ENCODE data around the gene MYL4.

The MYL4 gene

DNA sequence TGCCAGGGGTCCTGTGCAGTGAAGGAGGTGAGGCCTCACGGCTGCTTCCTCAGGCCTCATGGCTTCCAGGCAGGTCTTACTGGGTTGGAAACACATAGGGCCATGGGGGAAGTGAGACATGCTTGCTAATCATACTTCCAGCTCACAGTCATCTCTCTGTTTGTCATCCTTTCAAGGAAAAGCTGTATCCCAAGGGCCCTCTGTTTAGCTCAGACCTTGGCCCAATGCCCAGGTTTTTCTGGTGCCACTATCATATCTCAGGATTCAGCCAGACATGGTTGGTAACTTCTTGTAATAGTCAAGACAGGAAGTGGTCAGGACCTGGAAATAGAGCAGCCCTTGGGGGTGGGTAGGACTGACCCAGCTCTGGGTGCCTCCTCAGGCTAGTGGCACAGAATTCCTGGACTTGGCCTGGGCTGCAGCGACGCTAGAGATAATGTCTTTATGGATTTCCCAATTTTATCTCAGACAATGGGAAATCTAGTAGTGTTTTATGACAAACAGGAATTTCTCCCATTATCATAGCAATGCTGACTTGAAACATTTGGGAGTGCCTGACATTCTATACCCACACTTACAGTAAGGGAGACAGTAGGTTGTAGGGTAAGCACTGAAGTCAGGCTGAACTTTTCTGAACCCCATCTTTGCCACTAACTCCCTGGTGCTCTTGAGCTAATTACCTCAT lies 31.0 kb downstream of the MYL4 start:
- TF ChIP-seq, protein P1, sequence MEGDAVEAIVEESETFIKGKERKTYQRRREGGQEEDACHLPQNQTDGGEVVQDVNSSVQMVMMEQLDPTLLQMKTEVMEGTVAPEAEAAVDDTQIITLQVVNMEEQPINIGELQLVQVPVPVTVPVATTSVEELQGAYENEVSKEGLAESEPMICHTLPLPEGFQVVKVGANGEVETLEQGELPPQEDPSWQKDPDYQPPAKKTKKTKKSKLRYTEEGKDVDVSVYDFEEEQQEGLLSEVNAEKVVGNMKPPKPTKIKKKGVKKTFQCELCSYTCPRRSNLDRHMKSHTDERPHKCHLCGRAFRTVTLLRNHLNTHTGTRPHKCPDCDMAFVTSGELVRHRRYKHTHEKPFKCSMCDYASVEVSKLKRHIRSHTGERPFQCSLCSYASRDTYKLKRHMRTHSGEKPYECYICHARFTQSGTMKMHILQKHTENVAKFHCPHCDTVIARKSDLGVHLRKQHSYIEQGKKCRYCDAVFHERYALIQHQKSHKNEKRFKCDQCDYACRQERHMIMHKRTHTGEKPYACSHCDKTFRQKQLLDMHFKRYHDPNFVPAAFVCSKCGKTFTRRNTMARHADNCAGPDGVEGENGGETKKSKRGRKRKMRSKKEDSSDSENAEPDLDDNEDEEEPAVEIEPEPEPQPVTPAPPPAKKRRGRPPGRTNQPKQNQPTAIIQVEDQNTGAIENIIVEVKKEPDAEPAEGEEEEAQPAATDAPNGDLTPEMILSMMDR (IDR thresholded peaks at IDR 0.05; ENCODE audit: low read depth, low read length): no peak
- DNase-seq: no peak
- no peak overlapping the region for H3K27ac ChIP-seq
- no peaks in the 10 kb centered on the region for H3K36me3 ChIP-seq
- H3K27me3 ChIP-seq (ENCODE audit: insufficient read depth, low read depth, severe bottlenecking): no peaks in the 10 kb centered on the region
- H3K9me3 ChIP-seq (ENCODE audit: severe bottlenecking): peaks cover 7% of the 10 kb centered on the region
- no peak overlapping the region for H3K4me3 ChIP-seq (ENCODE audit: low read depth, low read length)

DNA sequence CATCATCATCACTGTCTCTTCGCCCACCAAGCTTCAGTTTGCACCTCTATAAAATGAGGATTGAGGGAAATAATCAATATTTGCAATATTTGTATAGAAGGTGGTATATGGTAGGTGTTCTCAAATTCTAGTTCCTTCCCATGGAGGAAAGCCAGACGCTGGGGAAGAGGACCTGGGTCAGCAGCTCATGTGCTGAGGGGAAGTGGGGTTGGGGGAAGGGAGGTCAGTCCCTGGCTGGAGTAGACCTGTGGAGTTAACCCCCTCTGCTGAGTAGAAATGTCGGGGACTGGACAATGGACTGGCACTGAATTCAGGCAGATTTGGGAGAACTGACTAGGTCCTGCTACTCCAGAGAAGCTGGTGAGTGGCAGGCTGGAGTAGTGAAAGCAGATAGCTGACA lies 31.7 kb downstream of the MYL4 start:
- no peak for DNase-seq

DNA sequence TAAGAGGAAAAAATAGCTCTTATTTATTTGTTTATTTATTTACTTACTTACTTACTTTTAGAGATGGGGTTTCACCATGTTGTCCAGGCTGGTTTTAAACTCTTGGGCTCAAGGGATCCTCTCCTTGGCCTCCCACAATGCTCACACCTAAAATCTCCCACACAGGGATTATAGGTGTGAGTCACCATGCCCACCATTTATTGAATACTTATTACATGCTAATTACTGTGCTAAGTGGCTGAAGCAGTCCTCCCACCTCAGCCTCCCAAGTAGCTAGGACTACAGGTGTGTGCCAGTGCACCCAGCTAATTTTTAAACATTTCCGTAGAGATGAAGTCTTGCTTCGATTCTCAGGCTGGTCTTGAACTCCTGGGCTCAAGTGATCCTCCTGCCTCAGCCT lies 33.5 kb downstream of the MYL4 start:
- Histone ChIP-seq H3K4me3 (ENCODE audit: low read depth, low read length) (no peak overlapping the region), H3K36me3 (no peaks in the 10 kb centered on the region), H3K27me3 (ENCODE audit: insufficient read depth, low read depth, severe bottlenecking) (no peaks in the 10 kb centered on the region), H3K9me3 (ENCODE audit: severe bottlenecking) (no peaks in the 10 kb centered on the region), H3K27ac (no peak overlapping the region)
- DNase-seq: no peak
- TF ChIP-seq, protein P1 (IDR thresholded peaks at IDR 0.05; ENCODE audit: low read depth, low read length): no peak

More for the DNA sequence above, 31.7 kb downstream of the MYL4 start:
- Histone ChIP-seq H3K36me3 (no peaks in the 10 kb centered on the region), H3K4me3 (ENCODE audit: low read depth, low read length) (no peak overlapping the region), H3K27ac (no peak overlapping the region), H3K9me3 (ENCODE audit: severe bottlenecking) (peaks cover 7% of the 10 kb centered on the region), H3K27me3 (ENCODE audit: insufficient read depth, low read depth, severe bottlenecking) (no peaks in the 10 kb centered on the region)
- TF ChIP-seq, protein P1 (IDR thresholded peaks at IDR 0.05; ENCODE audit: low read depth, low read length): no peak

DNA sequence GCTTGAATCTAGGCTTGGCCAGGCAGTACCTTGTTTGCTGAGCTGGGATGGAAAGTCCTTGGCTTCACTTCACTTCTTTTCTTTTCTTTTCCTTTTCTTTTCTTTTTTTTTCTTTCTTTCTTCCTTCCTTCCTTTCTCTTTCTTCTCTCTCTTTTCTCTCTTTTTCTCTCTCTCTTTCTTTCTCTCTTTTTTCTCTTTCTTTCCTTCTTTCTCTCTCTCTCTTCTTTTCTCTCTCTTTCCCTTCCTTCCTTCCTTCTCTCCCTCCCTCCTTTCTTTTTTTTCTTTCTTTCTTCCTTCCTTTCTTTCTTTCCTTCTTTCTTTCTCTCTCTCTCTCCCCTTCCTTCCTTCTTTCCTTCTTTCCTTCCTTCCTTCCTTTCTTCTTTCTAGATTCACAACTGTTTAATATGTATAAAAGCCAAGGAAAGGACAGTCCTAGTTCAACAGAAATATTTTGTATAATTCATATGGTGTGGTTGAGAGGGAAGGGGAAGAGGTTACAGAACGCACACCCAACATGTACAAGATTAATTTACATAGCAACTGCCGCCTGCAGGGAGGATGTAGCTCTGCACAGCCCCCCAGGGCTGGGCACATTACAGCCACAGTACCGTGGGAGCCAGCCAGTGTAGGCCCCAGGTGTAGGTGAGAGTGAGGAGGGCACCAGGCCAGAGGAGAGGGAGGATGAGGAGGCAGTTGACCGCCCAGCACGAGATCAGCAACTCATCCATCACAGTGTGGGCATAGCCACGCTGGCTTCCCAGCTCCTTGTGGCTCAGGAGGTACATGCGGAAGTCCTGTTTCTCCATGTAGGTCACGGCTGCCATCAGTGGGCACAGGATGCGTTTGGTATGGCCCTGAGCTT lies 34.8 kb downstream of the MYL4 start:
- H3K9me3 ChIP-seq (ENCODE audit: severe bottlenecking): no peaks in the 10 kb centered on the region
- H3K36me3 ChIP-seq: no peaks in the 10 kb centered on the region
- no peak for DNase-seq
- TF ChIP-seq, protein P1 (IDR thresholded peaks at IDR 0.05; ENCODE audit: low read depth, low read length): no peak
- H3K4me3 ChIP-seq (ENCODE audit: low read depth, low read length): no peak overlapping the region
- H3K27me3 ChIP-seq (ENCODE audit: insufficient read depth, low read depth, severe bottlenecking): no peaks in the 10 kb centered on the region
- no peak overlapping the region for H3K27ac ChIP-seq

DNA sequence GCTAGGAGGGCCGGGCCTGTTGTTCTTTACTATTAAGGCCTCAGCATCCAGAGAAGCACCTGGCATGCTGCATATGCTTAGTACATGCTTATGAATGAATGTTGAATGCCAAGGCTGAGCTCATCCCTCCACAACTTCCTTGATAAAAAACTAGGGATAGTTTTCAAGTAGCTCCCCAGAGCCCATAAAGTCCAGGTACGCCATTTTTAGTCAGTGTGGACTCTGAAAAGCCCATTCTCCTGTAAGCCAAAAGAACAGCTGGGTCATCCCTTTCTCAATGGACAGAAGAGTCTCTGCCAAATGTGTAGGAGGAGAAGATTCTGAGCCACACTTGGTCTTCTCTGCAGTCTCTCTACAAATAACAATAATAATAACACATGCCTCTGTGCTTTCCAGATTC lies 35.5 kb downstream of the MYL4 start:
- Histone ChIP-seq H3K9me3 (ENCODE audit: severe bottlenecking) (no peaks in the 10 kb centered on the region), H3K4me3 (ENCODE audit: low read depth, low read length) (no peak overlapping the region), H3K27ac (no peak overlapping the region), H3K36me3 (no peaks in the 10 kb centered on the region), H3K27me3 (ENCODE audit: insufficient read depth, low read depth, severe bottlenecking) (no peaks in the 10 kb centered on the region)
- TF ChIP-seq, protein P1 (IDR thresholded peaks at IDR 0.05; ENCODE audit: low read depth, low read length): no peak
- DNase-seq: no peak

Data from WERI-Rb-1 (cell line).